Mononuclear cell (primary cell): Measurements from ENCODE around the gene FAM193A. TPM values are rescaled to one million over a fixed set of nuclear protein-coding genes. Genes with fewer than 3 reads are reported as not detected.
"Not testable (repeated sequence)": the region's sequence is repeated elsewhere in the genome, so short reads cannot be mapped to it uniquely, and the experiment has no call there.

Source experiments
- H3K27me3 ChIP-seq: 2 replicates; pipeline ENCODE4 v1.6.0; 2011; ENCODE audit warnings: low read length, control low read depth; ENCODE audit not compliant: insufficient read depth
- H3K4me1 ChIP-seq: 2 replicates; pipeline ENCODE4 v1.5.1; 2011; ENCODE audit warnings: mild to moderate bottlenecking, low read length, control low read depth; ENCODE audit not compliant: insufficient read depth
- H3K4me3 ChIP-seq: 2 replicates; pipeline ENCODE4 v1.5.1; 2011; ENCODE audit warnings: mild to moderate bottlenecking, low read length, moderate library complexity
- H3K9me3 ChIP-seq: 2 replicates; pipeline ENCODE4 v1.5.1; 2011; ENCODE audit warnings: low read depth, mild to moderate bottlenecking, control low read depth, low read length
- total RNA-seq: library from RNA; depleted of rRNA; stranded (reverse); fragments of >200 nt; gene quantifications from one replicate; pipeline ENCODE4 v1.2.3, GENCODE V29; 2012

FAM193A gene
- total RNA-seq, 1 donor: 21.0 TPM

GRCh38 chr4:2510351-2511259 is 25.8 kb upstream of the FAM193A start:
- Histone ChIP-seq H3K9me3 (no peaks in the 10 kb centered on the region), H3K27me3 (no peaks in the 10 kb centered on the region), H3K4me1 (peaks cover 7% of the 10 kb centered on the region), H3K4me3 (no peak overlapping the region)

DNA sequence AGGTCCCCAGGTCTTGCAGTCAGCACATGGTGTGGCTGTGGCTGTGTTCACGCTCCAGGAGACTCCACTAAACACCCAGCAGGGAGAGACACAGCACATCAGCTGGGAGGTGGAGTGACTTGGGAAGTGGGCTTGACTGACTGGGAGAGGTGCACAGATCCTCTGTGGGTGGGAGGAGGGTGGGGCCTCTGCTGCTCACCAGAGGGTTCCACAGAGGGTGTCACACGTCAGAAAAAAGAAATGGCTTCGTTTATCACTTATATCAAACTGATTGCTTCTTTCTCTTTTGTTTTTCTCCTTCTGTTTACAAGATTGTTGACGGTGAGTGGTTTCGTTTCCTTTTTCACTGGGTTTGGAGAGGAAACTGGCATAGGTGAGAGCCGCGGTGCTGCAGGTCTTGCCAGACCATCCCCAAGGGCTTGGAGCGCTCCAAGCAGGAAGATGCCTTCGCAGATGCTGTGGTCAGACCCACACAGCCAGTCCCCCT is 24.8 kb upstream of the FAM193A start:
- no peaks in the 10 kb centered on the region for H3K27me3 ChIP-seq
- H3K4me3 ChIP-seq: no peak overlapping the region
- no peaks in the 10 kb centered on the region for H3K9me3 ChIP-seq
- H3K4me1 ChIP-seq: peaks cover 7% of the 10 kb centered on the region

GRCh38 chr4:2512396-2513135 is 23.9 kb upstream of the FAM193A start:
- no peak overlapping the region for H3K4me3 ChIP-seq
- no peaks in the 10 kb centered on the region for H3K9me3 ChIP-seq
- H3K27me3 ChIP-seq: no peaks in the 10 kb centered on the region
- H3K4me1 ChIP-seq: peaks cover 7% of the 10 kb centered on the region

- H3K27me3 ChIP-seq, H3K4me1 ChIP-seq, H3K9me3 ChIP-seq, H3K4me3 ChIP-seq: not testable (repeated sequence)
These were observed 22.3 kb upstream of the FAM193A start for GRCh38 chr4:2514193-2514592.

- H3K9me3 ChIP-seq, H3K4me1 ChIP-seq, H3K4me3 ChIP-seq, H3K27me3 ChIP-seq: not testable (repeated sequence)
These were observed 21.5 kb upstream of the FAM193A start for GRCh38 chr4:2514944-2515343.

GRCh38 chr4:2515830-2516550 is 20.5 kb upstream of the FAM193A start:
- no peaks in the 10 kb centered on the region for H3K9me3 ChIP-seq
- no peaks in the 10 kb centered on the region for H3K27me3 ChIP-seq
- no peaks in the 10 kb centered on the region for H3K4me1 ChIP-seq
- H3K4me3 ChIP-seq: no peak overlapping the region

GRCh38 chr4:2516635-2517034 is 19.8 kb upstream of the FAM193A start:
- Histone ChIP-seq H3K27me3 (no peaks in the 10 kb centered on the region), H3K4me1 (no peaks in the 10 kb centered on the region), H3K9me3 (no peaks in the 10 kb centered on the region)

GRCh38 chr4:2526559-2526958 is 9.9 kb upstream of the FAM193A start:
- Histone ChIP-seq H3K4me3 (no peak overlapping the region), H3K9me3 (no peaks in the 10 kb centered on the region), H3K4me1 (no peaks in the 10 kb centered on the region), H3K27me3 (no peaks in the 10 kb centered on the region)

More at GRCh38 chr4:2516635-2517034, 19.8 kb upstream of the FAM193A start:
- H3K4me3 ChIP-seq: no peak overlapping the region

- Histone ChIP-seq H3K4me1 (peaks cover 31% of the 10 kb centered on the region), H3K4me3 (peak overlapping the region; percentile 57), H3K9me3 (no peaks in the 10 kb centered on the region), H3K27me3 (no peaks in the 10 kb centered on the region)
These were observed 1.5 kb upstream of the FAM193A start for GRCh38 chr4:2534904-2535375.

DNA sequence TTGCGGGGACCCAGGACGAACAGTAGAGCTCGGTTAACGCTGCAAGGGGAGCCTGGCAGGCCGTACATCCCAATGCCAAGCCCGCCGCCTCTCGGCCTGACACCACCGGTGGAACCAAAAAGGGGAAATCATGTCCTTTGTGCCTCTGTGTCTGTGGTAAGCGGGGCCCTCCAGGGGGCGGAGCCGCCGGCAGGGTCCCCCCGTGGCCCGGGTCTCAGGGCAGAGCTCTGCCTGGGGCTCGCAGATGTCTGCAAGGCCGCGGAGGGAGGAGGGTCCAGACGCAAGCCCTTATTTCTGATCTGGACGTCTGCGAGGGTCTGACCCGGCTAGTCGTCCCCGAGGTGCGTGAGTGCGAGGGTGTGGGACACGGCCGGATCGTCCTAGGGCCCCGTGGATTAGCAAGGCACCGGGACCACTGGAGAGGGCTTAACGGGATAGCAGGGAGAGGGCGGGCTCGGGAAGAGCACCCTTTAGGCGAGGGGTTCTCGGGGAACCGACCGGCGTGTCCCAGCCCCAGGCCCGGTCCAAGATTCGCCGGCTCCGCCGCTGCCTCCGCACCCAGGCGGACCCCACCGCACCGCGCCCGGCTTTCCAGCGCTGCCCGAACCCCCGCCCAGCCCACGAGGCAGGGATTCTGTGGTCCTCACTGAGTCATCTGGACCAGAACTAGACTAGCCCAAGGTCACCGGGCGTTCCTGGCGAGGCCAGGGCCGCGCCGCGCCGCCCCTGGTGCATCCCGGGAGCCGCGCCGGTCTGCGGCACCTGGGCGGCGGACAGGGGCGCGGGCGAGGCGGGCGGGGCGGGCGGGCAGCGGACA is 863 bp upstream of the FAM193A start:
- no peaks in the 10 kb centered on the region for H3K27me3 ChIP-seq
- H3K4me3 ChIP-seq: peak overlapping the region; percentile 57
- peaks cover 31% of the 10 kb centered on the region for H3K4me1 ChIP-seq
- H3K9me3 ChIP-seq: no peaks in the 10 kb centered on the region

- H3K4me3 ChIP-seq: peak overlapping the region; percentile 69
- no peaks in the 10 kb centered on the region for H3K9me3 ChIP-seq
- peaks cover 31% of the 10 kb centered on the region for H3K4me1 ChIP-seq
- H3K27me3 ChIP-seq: no peaks in the 10 kb centered on the region
These were observed 774 bp downstream of the FAM193A start for GRCh38 chr4:2537011-2537830.

DNA sequence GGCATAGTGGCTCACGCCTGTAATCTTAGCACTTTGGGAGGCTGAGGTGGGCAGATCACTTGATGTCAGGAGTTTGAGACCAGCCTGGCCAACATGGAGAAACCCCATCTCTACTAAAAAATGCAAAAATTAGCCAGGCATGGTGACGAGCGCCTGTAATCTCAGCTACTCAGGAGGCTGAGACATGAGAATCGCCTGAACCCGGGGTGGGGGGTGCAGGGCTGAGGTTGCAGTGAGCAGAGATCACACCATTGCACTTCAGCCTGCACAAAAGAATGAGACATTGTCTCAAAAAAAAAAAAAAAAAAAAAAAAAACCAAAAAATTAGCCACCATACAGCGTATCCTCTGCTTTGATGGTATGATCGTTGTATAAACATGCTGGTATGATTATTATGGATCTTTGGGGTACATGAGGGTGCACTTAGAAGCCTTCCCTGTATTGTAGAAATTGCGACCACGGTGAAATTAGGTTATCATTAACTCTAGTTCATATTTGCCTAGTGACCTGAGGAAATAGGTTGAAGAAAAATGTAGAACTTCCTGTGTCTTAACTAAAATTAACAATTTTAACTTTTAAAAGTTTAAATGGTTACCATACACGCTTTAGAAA is 7.2 kb downstream of the FAM193A start:
- H3K4me3 ChIP-seq, H3K9me3 ChIP-seq, H3K4me1 ChIP-seq: not testable (repeated sequence)

GRCh38 chr4:2545321-2546013 is 9.0 kb downstream of the FAM193A start:
- Histone ChIP-seq H3K9me3 (no peaks in the 10 kb centered on the region), H3K27me3 (no peaks in the 10 kb centered on the region), H3K4me3 (no peak overlapping the region), H3K4me1 (no peaks in the 10 kb centered on the region)

More for the DNA sequence above, 7.2 kb downstream of the FAM193A start:
- not testable (repeated sequence) for H3K27me3 ChIP-seq
